ENCODE results near the gene OR51F1. TPM values are rescaled to one million over a fixed set of nuclear protein-coding genes. Genes with fewer than 3 reads are reported as not detected.

Gene OR51F1
- total RNA-seq, 1 donor from 2014 or later: not detected

- no peak overlapping the region for H3K4me3 Mint-ChIP-seq
- H3K27me3 Mint-ChIP-seq (ENCODE audit: low read depth): peaks cover 9% of the 10 kb centered on the region
- DNase-seq (ENCODE audit: low read depth, low spot score): no peak
- peaks cover 2% of the 10 kb centered on the region for H3K9me3 Mint-ChIP-seq
- no peaks in the 10 kb centered on the region for H3K4me1 Mint-ChIP-seq
- TF ChIP-seq, protein P1, sequence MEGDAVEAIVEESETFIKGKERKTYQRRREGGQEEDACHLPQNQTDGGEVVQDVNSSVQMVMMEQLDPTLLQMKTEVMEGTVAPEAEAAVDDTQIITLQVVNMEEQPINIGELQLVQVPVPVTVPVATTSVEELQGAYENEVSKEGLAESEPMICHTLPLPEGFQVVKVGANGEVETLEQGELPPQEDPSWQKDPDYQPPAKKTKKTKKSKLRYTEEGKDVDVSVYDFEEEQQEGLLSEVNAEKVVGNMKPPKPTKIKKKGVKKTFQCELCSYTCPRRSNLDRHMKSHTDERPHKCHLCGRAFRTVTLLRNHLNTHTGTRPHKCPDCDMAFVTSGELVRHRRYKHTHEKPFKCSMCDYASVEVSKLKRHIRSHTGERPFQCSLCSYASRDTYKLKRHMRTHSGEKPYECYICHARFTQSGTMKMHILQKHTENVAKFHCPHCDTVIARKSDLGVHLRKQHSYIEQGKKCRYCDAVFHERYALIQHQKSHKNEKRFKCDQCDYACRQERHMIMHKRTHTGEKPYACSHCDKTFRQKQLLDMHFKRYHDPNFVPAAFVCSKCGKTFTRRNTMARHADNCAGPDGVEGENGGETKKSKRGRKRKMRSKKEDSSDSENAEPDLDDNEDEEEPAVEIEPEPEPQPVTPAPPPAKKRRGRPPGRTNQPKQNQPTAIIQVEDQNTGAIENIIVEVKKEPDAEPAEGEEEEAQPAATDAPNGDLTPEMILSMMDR (conservative IDR thresholded peaks at IDR 0.05): no peak
- no peak overlapping the region for H3K27ac Mint-ChIP-seq (ENCODE audit: unreplicated experiment)
- H3K36me3 Mint-ChIP-seq (ENCODE audit: low read depth): no peaks in the 10 kb centered on the region
These were observed 27.5 kb upstream of the OR51F1 start for GRCh38 chr11:4797206-4797605.

DNA sequence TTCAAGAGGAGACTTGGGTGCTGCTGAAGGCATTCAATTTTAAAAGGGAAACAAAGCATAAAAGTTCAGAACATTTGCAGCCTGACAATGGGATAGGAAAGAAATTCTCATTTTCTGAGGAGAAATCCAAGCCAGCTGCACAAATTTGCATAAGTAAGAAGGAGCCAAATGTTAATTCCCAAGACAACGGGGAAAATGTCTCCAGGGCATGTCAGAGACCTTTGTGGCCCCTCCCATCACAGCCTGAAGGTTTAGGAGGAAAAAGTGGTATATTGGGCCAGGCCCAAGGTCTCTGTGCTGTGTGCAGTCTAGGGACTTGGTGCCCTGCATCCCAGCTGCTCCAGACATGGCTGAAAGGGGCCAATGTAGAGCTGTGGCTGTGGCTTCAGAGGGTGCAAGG is 12.7 kb upstream of the OR51F1 start:
- Mint-ChIP-seq H3K27me3 (ENCODE audit: low read depth) (peaks cover 11% of the 10 kb centered on the region), H3K4me3 (no peak overlapping the region), H3K27ac (ENCODE audit: unreplicated experiment) (no peak overlapping the region), H3K9me3 (peaks cover 8% of the 10 kb centered on the region), H3K36me3 (ENCODE audit: low read depth) (no peaks in the 10 kb centered on the region), H3K4me1 (no peaks in the 10 kb centered on the region)
- DNase-seq (ENCODE audit: low read depth, low spot score): no peak
- TF ChIP-seq, protein P1 (conservative IDR thresholded peaks at IDR 0.05): no peak

DNA sequence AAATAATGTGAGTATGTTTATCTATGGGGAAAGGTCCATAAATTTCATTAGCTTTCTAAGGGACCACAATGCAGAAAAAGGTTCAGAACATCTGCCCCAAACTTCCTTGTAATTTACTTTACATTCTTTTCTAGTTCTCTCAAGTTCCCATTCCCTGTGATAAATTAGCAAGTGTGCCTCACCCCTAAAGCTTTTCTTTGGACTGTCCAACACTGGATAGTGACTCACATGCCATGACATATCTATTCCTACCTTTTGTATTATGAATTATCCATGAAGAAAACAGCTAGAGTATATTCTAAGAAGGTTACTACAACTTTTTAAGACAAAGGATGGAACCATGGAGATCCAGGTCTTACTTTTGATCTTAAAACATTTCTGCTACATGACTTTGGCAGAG is 1.6 kb downstream of the OR51F1 start:
- Mint-ChIP-seq H3K9me3 (peaks cover 3% of the 10 kb centered on the region), H3K27me3 (ENCODE audit: low read depth) (peaks cover 8% of the 10 kb centered on the region), H3K27ac (ENCODE audit: unreplicated experiment) (no peak overlapping the region), H3K4me1 (no peaks in the 10 kb centered on the region), H3K4me3 (no peak overlapping the region), H3K36me3 (ENCODE audit: low read depth) (no peaks in the 10 kb centered on the region)
- DNase-seq (ENCODE audit: low read depth, low spot score): no peak
- TF ChIP-seq, protein P1 (conservative IDR thresholded peaks at IDR 0.05): no peak

DNA sequence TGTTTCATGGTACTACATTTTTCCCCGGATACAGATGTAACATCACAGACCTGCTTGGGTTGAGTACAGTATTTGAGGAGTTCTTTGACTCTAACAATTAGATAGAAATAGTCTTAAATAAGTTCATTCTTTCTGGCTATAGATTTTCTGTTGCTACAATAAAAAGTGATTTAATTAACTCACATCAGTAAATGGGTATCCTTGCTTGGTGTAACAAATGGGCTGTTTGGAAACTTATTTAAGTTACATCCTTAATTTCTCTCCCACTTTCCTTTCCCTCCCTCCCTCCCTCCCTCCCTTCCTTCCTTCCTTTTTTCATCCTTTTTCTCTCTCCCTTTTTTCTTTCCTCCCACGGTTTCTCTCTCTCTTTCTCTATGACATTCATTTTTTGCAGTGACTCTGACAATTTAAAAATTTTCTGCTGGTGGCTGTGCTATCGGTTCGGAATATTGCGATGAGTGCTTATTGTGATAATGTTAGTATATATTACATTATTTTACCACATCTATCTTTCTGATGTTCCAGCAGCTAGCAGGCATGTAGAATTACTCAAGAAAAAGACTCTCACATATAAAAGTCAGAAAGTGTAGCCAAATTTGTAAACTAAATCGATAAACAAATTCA is 3.2 kb downstream of the OR51F1 start:
- Mint-ChIP-seq H3K9me3 (peaks cover 3% of the 10 kb centered on the region), H3K4me3 (no peak overlapping the region), H3K27me3 (ENCODE audit: low read depth) (peaks cover 4% of the 10 kb centered on the region), H3K36me3 (ENCODE audit: low read depth) (no peaks in the 10 kb centered on the region), H3K4me1 (no peaks in the 10 kb centered on the region), H3K27ac (ENCODE audit: unreplicated experiment) (no peak overlapping the region)
- no peak for DNase-seq (ENCODE audit: low read depth, low spot score)
- TF ChIP-seq, protein P1 (conservative IDR thresholded peaks at IDR 0.05): no peak

- no peaks in the 10 kb centered on the region for H3K9me3 Mint-ChIP-seq
- TF ChIP-seq, protein P1 (conservative IDR thresholded peaks at IDR 0.05): no peak
- no peaks in the 10 kb centered on the region for H3K36me3 Mint-ChIP-seq (ENCODE audit: low read depth)
- no peaks in the 10 kb centered on the region for H3K4me1 Mint-ChIP-seq
- no peak overlapping the region for H3K27ac Mint-ChIP-seq (ENCODE audit: unreplicated experiment)
- no peak overlapping the region for H3K4me3 Mint-ChIP-seq
- no peak for DNase-seq (ENCODE audit: low read depth, low spot score)
- H3K27me3 Mint-ChIP-seq (ENCODE audit: low read depth): peaks cover 4% of the 10 kb centered on the region
These were observed 6.6 kb downstream of the OR51F1 start for GRCh38 chr11:4763096-4763495.

Measured in neural crest cell (in vitro differentiated cells).